Endothelial cell (in vitro differentiated cells): ENCODE measurements around the gene WBP2NL. TPM values are rescaled to one million over a fixed set of nuclear protein-coding genes. Genes with fewer than 3 reads are reported as not detected.

Experiments used
- DNase-seq: peaks from one replicate; pipeline ENCODE4 v3.0.0; 2021; ENCODE audit warnings: low spot score
- H3K27ac Mint-ChIP-seq: one replicate; pipeline ENCODE4 v1.8.0; 2021; ENCODE audit warnings: mixed read lengths, inconsistent platforms; ENCODE audit not compliant: unreplicated experiment
- H3K27me3 Mint-ChIP-seq: one replicate; pipeline ENCODE4 v1.8.0; 2021; ENCODE audit warnings: mild to moderate bottlenecking, moderate library complexity, mixed read lengths, inconsistent platforms; ENCODE audit not compliant: unreplicated experiment
- H3K36me3 Mint-ChIP-seq: one replicate; pipeline ENCODE4 v1.8.0; 2021; ENCODE audit warnings: mild to moderate bottlenecking, low read depth, mixed read lengths, inconsistent platforms; ENCODE audit not compliant: unreplicated experiment
- H3K4me1 Mint-ChIP-seq: one replicate; pipeline ENCODE4 v1.8.0; 2021; ENCODE audit warnings: mild to moderate bottlenecking, mixed read lengths, inconsistent platforms; ENCODE audit not compliant: unreplicated experiment
- H3K4me3 Mint-ChIP-seq: one replicate; pipeline ENCODE4 v1.8.0; 2021; ENCODE audit warnings: mild to moderate bottlenecking, mixed read lengths, inconsistent platforms; ENCODE audit not compliant: unreplicated experiment
- H3K9me3 Mint-ChIP-seq: one replicate; pipeline ENCODE4 v1.8.0; 2021; ENCODE audit warnings: mixed read lengths, inconsistent platforms; ENCODE audit not compliant: unreplicated experiment
- CTCF ChIP-seq: fragments of 200-600 bp; sonication (generic); IDR thresholded peaks from one replicate; pipeline ENCODE4 v1.5.0; 2021; ENCODE audit warnings: antibody characterized with exemption; ENCODE audit not compliant: unreplicated experiment
- total RNA-seq: library from RNA; stranded (reverse); fragmentation: NEBNext Ultra II Directional; extraction: Animal tissue kit (Norgen Biotek cat#: 25700); gene quantifications from one replicate; pipeline ENCODE4 v1.2.1, GENCODE V29; 2021; ENCODE audit not compliant: unreplicated experiment

Gene WBP2NL
- total RNA-seq, 1 donor from 2014 or later, result not detected

- no peak overlapping the region for H3K4me3 Mint-ChIP-seq
- TF ChIP-seq CTCF, result no peak
- H3K27me3 Mint-ChIP-seq, result peaks cover 3% of the 10 kb centered on the region
- H3K4me1 Mint-ChIP-seq, result peaks cover 10% of the 10 kb centered on the region
- H3K9me3 Mint-ChIP-seq, result peaks cover 6% of the 10 kb centered on the region
- no peak for DNase-seq
- H3K27ac Mint-ChIP-seq, result no peak overlapping the region
- no peaks in the 10 kb centered on the region for H3K36me3 Mint-ChIP-seq
Measured at GRCh38 chr22:42041784-42042183, 43.2 kb downstream of the WBP2NL start.

- Mint-ChIP-seq H3K9me3 (no peaks in the 10 kb centered on the region), H3K36me3 (no peaks in the 10 kb centered on the region), H3K27ac (no peak overlapping the region), H3K4me3 (no peak overlapping the region), H3K27me3 (no peaks in the 10 kb centered on the region), H3K4me1 (no peaks in the 10 kb centered on the region)
- no peak for TF ChIP-seq CTCF
- DNase-seq, result no peak
Measured at GRCh38 chr22:42050641-42051180, 52.1 kb downstream of the WBP2NL start.

- no peak for TF ChIP-seq CTCF
- no peak overlapping the region for H3K4me3 Mint-ChIP-seq
- no peaks in the 10 kb centered on the region for H3K36me3 Mint-ChIP-seq
- DNase-seq, result no peak
- H3K4me1 Mint-ChIP-seq, result no peaks in the 10 kb centered on the region
- no peaks in the 10 kb centered on the region for H3K9me3 Mint-ChIP-seq
- no peaks in the 10 kb centered on the region for H3K27me3 Mint-ChIP-seq
- H3K27ac Mint-ChIP-seq, result no peak overlapping the region
Measured at GRCh38 chr22:42052765-42053164, 54.2 kb downstream of the WBP2NL start.

- no peaks in the 10 kb centered on the region for H3K27me3 Mint-ChIP-seq
- DNase-seq, result no peak
- H3K4me1 Mint-ChIP-seq, result no peaks in the 10 kb centered on the region
- H3K4me3 Mint-ChIP-seq, result no peak overlapping the region
- peaks cover 20% of the 10 kb centered on the region for H3K36me3 Mint-ChIP-seq
- H3K27ac Mint-ChIP-seq, result no peak overlapping the region
- H3K9me3 Mint-ChIP-seq, result no peaks in the 10 kb centered on the region
- no peak for TF ChIP-seq CTCF
Measured at GRCh38 chr22:42056757-42057511, 58.3 kb downstream of the WBP2NL start.

- no peak for TF ChIP-seq CTCF
- Mint-ChIP-seq H3K4me1 (peaks cover 5% of the 10 kb centered on the region), H3K4me3 (no peak overlapping the region), H3K36me3 (peaks cover 26% of the 10 kb centered on the region), H3K9me3 (no peaks in the 10 kb centered on the region), H3K27ac (no peak overlapping the region), H3K27me3 (no peaks in the 10 kb centered on the region)
- no peak for DNase-seq
Measured at GRCh38 chr22:42060489-42060888, 61.9 kb downstream of the WBP2NL start.
